ENCODE data around the gene ZNF638.

The ZNF638 gene

GRCh38 chr2:71455741-71456569 lies 124.4 kb downstream of the ZNF638 start:
- no peak for TF ChIP-seq POLR2AphosphoS5 (IDR thresholded peaks at IDR 0.05; ENCODE audit: low read depth, low read length)

- TF ChIP-seq FOXP2 (optimal IDR thresholded peaks at IDR 0.05; ENCODE audit: borderline replicate concordance, extremely low read depth, extremely low read length, insufficient read depth) = no peak
- no peak for TF ChIP-seq SIN3A (IDR thresholded peaks at IDR 0.05; ENCODE audit: borderline replicate concordance, insufficient read depth, low read length)
- TF ChIP-seq REST (IDR thresholded peaks at IDR 0.05; ENCODE audit: insufficient read depth in 1 of 2, low read depth in 2 of 2, low read length in 2 of 2) = no peak
- TF ChIP-seq TAF1 (IDR thresholded peaks at IDR 0.05; ENCODE audit: borderline replicate concordance, insufficient read depth, low read length) = no peak
- no peak for TF ChIP-seq POLR2AphosphoS5 (IDR thresholded peaks at IDR 0.05; ENCODE audit: low read depth, low read length)
Measured at GRCh38 chr2:71456617-71457016, 125.0 kb downstream of the ZNF638 start.

GRCh38 chr2:71457123-71457915 lies 125.7 kb downstream of the ZNF638 start:
- TF ChIP-seq TAF1 (IDR thresholded peaks at IDR 0.05; ENCODE audit: borderline replicate concordance, insufficient read depth, low read length) (no peak), POLR2AphosphoS5 (IDR thresholded peaks at IDR 0.05; ENCODE audit: low read depth, low read length) (no peak), SIN3A (IDR thresholded peaks at IDR 0.05; ENCODE audit: borderline replicate concordance, insufficient read depth, low read length) (no peak), FOXP2 (optimal IDR thresholded peaks at IDR 0.05; ENCODE audit: borderline replicate concordance, extremely low read depth, extremely low read length, insufficient read depth) (no peak), REST (IDR thresholded peaks at IDR 0.05; ENCODE audit: insufficient read depth in 1 of 2, low read depth in 2 of 2, low read length in 2 of 2) (no peak)

GRCh38 chr2:71457923-71458322 lies 126.3 kb downstream of the ZNF638 start:
- TF ChIP-seq POLR2AphosphoS5 (IDR thresholded peaks at IDR 0.05; ENCODE audit: low read depth, low read length) = no peak
- no peak for TF ChIP-seq REST (IDR thresholded peaks at IDR 0.05; ENCODE audit: insufficient read depth in 1 of 2, low read depth in 2 of 2, low read length in 2 of 2)
- no peak for TF ChIP-seq FOXP2 (optimal IDR thresholded peaks at IDR 0.05; ENCODE audit: borderline replicate concordance, extremely low read depth, extremely low read length, insufficient read depth)

GRCh38 chr2:71458413-71459083 lies 127.0 kb downstream of the ZNF638 start:
- TF ChIP-seq SIN3A (IDR thresholded peaks at IDR 0.05; ENCODE audit: borderline replicate concordance, insufficient read depth, low read length) = no peak
- no peak for TF ChIP-seq TAF1 (IDR thresholded peaks at IDR 0.05; ENCODE audit: borderline replicate concordance, insufficient read depth, low read length)
- no peak for TF ChIP-seq REST (IDR thresholded peaks at IDR 0.05; ENCODE audit: insufficient read depth in 1 of 2, low read depth in 2 of 2, low read length in 2 of 2)
- no peak for TF ChIP-seq POLR2AphosphoS5 (IDR thresholded peaks at IDR 0.05; ENCODE audit: low read depth, low read length)
- no peak for TF ChIP-seq FOXP2 (optimal IDR thresholded peaks at IDR 0.05; ENCODE audit: borderline replicate concordance, extremely low read depth, extremely low read length, insufficient read depth)
